Endothelial cell (in vitro differentiated cells): ENCODE results near the gene PI4KA. TPM values are rescaled to one million over a fixed set of nuclear protein-coding genes. Genes with fewer than 3 reads are reported as not detected.
A peak's percentile ranks its signal among the peaks of the same experiment; 100 is the strongest.

Experiments
- DNase-seq: peaks from one replicate; pipeline ENCODE4 v3.0.0; 2021; ENCODE audit warnings: low spot score
- H3K27ac Mint-ChIP-seq: one replicate; pipeline ENCODE4 v1.8.0; 2021; ENCODE audit warnings: mixed read lengths, inconsistent platforms; ENCODE audit not compliant: unreplicated experiment
- H3K27me3 Mint-ChIP-seq: one replicate; pipeline ENCODE4 v1.8.0; 2021; ENCODE audit warnings: mild to moderate bottlenecking, moderate library complexity, mixed read lengths, inconsistent platforms; ENCODE audit not compliant: unreplicated experiment
- H3K36me3 Mint-ChIP-seq: one replicate; pipeline ENCODE4 v1.8.0; 2021; ENCODE audit warnings: mild to moderate bottlenecking, low read depth, mixed read lengths, inconsistent platforms; ENCODE audit not compliant: unreplicated experiment
- H3K4me1 Mint-ChIP-seq: one replicate; pipeline ENCODE4 v1.8.0; 2021; ENCODE audit warnings: mild to moderate bottlenecking, mixed read lengths, inconsistent platforms; ENCODE audit not compliant: unreplicated experiment
- H3K4me3 Mint-ChIP-seq: one replicate; pipeline ENCODE4 v1.8.0; 2021; ENCODE audit warnings: mild to moderate bottlenecking, mixed read lengths, inconsistent platforms; ENCODE audit not compliant: unreplicated experiment
- H3K9me3 Mint-ChIP-seq: one replicate; pipeline ENCODE4 v1.8.0; 2021; ENCODE audit warnings: mixed read lengths, inconsistent platforms; ENCODE audit not compliant: unreplicated experiment
- CTCF ChIP-seq: fragments of 200-600 bp; sonication (generic); IDR thresholded peaks from one replicate; pipeline ENCODE4 v1.5.0; 2021; ENCODE audit warnings: antibody characterized with exemption; ENCODE audit not compliant: unreplicated experiment
- total RNA-seq: library from RNA; stranded (reverse); fragmentation: NEBNext Ultra II Directional; extraction: Animal tissue kit (Norgen Biotek cat#: 25700); gene quantifications from one replicate; pipeline ENCODE4 v1.2.1, GENCODE V29; 2021; ENCODE audit not compliant: unreplicated experiment

The PI4KA gene
- total RNA-seq, 1 donor from 2014 or later, result 65.3 TPM

GRCh38 chr22:20787746-20788626 is 70.6 kb downstream of the PI4KA start:
- no peak for DNase-seq
- Mint-ChIP-seq H3K27me3 (peaks cover 4% of the 10 kb centered on the region), H3K4me1 (no peaks in the 10 kb centered on the region), H3K36me3 (peaks cover 29% of the 10 kb centered on the region), H3K4me3 (peak overlapping the region; percentile 35), H3K27ac (no peak overlapping the region), H3K9me3 (no peaks in the 10 kb centered on the region)
- TF ChIP-seq CTCF, result no peak

DNA sequence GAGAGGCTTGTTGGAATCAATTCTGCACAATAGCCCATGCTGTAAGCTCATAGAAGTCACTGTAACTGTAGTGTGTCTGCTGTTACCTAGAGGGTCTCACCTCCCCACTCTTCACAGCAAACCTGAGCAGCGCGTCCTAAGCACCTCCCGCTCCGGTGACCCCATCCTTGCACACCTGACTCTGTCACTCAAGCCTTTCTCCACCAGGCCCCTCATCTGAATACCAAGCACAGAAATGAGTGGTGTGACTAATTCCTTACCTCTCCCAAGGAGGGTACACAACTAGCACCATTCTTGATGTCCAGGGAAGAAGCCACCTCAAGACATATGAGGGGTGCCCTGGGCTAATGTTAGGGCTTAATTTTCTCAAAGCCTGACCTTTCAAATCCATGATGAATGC is 71.4 kb downstream of the PI4KA start:
- Mint-ChIP-seq H3K27me3 (peaks cover 4% of the 10 kb centered on the region), H3K4me1 (no peaks in the 10 kb centered on the region), H3K9me3 (no peaks in the 10 kb centered on the region), H3K27ac (no peak overlapping the region), H3K4me3 (no peak overlapping the region), H3K36me3 (peaks cover 24% of the 10 kb centered on the region)
- no peak for DNase-seq
- TF ChIP-seq CTCF, result no peak

- Mint-ChIP-seq H3K4me1 (no peaks in the 10 kb centered on the region), H3K27ac (no peak overlapping the region), H3K36me3 (peaks cover 22% of the 10 kb centered on the region), H3K9me3 (no peaks in the 10 kb centered on the region), H3K4me3 (no peak overlapping the region), H3K27me3 (peaks cover 4% of the 10 kb centered on the region)
- no peak for TF ChIP-seq CTCF
- DNase-seq, result no peak
These were observed 72.1 kb downstream of the PI4KA start for GRCh38 chr22:20786536-20786979.

DNA sequence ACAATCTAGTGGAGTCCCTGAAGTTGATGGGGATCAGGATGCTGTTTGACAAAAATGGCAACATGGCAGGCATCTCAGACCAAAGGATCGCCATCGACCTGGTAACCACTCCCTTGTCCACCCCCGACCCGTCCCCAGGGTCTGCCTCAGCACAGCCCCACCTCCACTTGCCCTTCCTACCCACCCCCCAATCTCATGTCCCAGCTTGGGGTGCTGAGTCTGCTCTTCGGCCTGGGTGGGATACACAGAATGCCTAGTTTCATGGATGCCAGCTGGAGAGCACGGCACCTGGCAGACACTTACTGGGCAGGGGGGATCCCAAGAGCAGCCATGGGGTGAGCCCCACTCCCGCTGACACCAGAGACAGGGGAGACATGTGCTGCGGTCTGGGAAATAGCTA is 72.6 kb downstream of the PI4KA start:
- TF ChIP-seq CTCF, result no peak
- Mint-ChIP-seq H3K4me3 (no peak overlapping the region), H3K27me3 (peaks cover 4% of the 10 kb centered on the region), H3K4me1 (no peaks in the 10 kb centered on the region), H3K27ac (no peak overlapping the region), H3K36me3 (peaks cover 19% of the 10 kb centered on the region), H3K9me3 (no peaks in the 10 kb centered on the region)
- DNase-seq, result no peak

- Mint-ChIP-seq H3K27ac (no peak overlapping the region), H3K4me3 (no peak overlapping the region), H3K9me3 (no peaks in the 10 kb centered on the region), H3K27me3 (peaks cover 4% of the 10 kb centered on the region), H3K4me1 (no peaks in the 10 kb centered on the region), H3K36me3 (peaks cover 14% of the 10 kb centered on the region)
- TF ChIP-seq CTCF, result no peak
- no peak for DNase-seq
These were observed 73.2 kb downstream of the PI4KA start for GRCh38 chr22:20785415-20785814.
